Testis (tissue), 2 donors: ENCODE measurements around the gene OSBPL9.

Source experiments
- POLR2A ChIP-seq: fragments of 450-650 bp; IDR thresholded peaks from one replicate; pipeline ENCODE4 v1.6.1; 2017; ENCODE audit warnings: antibody characterized with exemption, mild to moderate bottlenecking, moderate library complexity
- TF ChIP-seq, protein P1 (sequence below), 3 experiments: fragments of 450-650 bp in 2 of 3; fragments of 200-600 bp in 1 of 3; sonication (generic) in 1 of 3; IDR thresholded peaks; one replicate each; pipeline ENCODE4 v1.5.1; 2016 to 2019; ENCODE audit warnings: antibody characterized with exemption in 3 of 3, mild to moderate bottlenecking in 2 of 3, moderate library complexity in 1 of 3

DNA sequence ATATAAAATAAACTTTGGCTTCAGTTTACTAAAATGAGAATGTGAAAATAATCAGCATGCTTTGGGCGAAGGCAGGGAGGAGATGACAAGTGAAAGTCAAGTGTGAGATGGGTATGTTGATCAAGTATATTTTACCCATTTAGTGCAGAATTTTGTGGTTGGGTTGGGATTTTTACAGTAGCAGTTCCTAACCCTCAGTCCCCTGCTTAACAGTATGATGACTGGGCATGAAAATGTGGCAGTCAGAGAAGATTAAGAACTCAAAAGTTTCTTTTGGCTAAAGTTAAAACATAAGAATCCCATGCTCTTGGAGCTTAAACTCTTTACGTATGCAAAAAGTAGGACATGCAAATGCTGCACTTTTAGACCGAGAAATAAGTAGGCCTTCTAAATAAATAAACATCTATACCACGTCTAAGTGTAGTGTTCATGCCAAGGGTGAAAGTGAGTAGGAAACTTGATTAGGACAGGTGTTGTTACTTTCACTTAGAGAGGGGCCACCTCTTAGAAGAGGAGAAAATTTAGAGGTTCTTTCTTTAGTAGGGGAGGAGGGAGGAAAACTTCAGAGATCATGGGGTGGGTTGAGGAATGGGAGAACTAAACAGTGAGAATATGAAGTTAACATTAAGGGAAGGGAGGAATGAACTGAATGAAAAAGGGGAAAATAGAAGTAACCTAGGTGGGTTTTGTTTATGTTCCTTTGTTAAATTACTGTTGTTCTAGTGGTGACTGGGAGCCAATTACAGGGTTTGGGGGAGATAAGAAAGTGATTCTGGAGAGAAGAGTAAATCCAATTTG lies 127.8 kb downstream of the OSBPL9 start:
- TF ChIP-seq, protein P1, sequence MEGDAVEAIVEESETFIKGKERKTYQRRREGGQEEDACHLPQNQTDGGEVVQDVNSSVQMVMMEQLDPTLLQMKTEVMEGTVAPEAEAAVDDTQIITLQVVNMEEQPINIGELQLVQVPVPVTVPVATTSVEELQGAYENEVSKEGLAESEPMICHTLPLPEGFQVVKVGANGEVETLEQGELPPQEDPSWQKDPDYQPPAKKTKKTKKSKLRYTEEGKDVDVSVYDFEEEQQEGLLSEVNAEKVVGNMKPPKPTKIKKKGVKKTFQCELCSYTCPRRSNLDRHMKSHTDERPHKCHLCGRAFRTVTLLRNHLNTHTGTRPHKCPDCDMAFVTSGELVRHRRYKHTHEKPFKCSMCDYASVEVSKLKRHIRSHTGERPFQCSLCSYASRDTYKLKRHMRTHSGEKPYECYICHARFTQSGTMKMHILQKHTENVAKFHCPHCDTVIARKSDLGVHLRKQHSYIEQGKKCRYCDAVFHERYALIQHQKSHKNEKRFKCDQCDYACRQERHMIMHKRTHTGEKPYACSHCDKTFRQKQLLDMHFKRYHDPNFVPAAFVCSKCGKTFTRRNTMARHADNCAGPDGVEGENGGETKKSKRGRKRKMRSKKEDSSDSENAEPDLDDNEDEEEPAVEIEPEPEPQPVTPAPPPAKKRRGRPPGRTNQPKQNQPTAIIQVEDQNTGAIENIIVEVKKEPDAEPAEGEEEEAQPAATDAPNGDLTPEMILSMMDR (IDR thresholded peaks at IDR 0.05), result no peak
- TF ChIP-seq POLR2A, result no peak
